GM12878 (cell line): Measurements from ENCODE around the gene STK11. TPM values are rescaled to one million over a fixed set of nuclear protein-coding genes. Genes with fewer than 3 reads are reported as not detected.
A peak's percentile ranks its signal among the peaks of the same experiment; 100 is the strongest.

Experiments
- BHLHE40 ChIP-seq, 2 experiments: fragments of 450-650 bp in 1 of 2; IDR thresholded peaks; 2 replicates each; pipeline ENCODE4 v1.6.1; 2011 to 2017; ENCODE audit warnings: low read depth in 2 of 2, borderline replicate concordance in 1 of 2, improper control_type of control experiment in 1 of 2, low read length in 1 of 2, mild to moderate bottlenecking in 1 of 2
- CBX5 ChIP-seq: sonication (generic); IDR thresholded peaks from 2 replicates; pipeline ENCODE4 v1.6.1; 2016; ENCODE audit warnings: low read depth, moderate library complexity, mild to moderate bottlenecking, inconsistent platforms
- DPF2 ChIP-seq: fragments of 450-650 bp; IDR thresholded peaks from 2 replicates; pipeline ENCODE4 v1.6.1; 2017; ENCODE audit warnings: mild to moderate bottlenecking
- FOS ChIP-seq: IDR thresholded peaks from 3 replicates; pipeline ENCODE4 v1.6.1; 2011; ENCODE audit warnings: borderline replicate concordance; ENCODE audit not compliant: insufficient read length; ENCODE audit errors: extremely low read depth
- MEF2B ChIP-seq: fragments of 450-650 bp; IDR thresholded peaks from 2 replicates; pipeline ENCODE4 v1.6.1; 2018; ENCODE audit warnings: mild to moderate bottlenecking, moderate library complexity; ENCODE audit not compliant: partially characterized antibody, poor library complexity, severe bottlenecking
- NFXL1 ChIP-seq: fragments of 450-650 bp; IDR thresholded peaks from 2 replicates; pipeline ENCODE4 v1.6.1; 2017; ENCODE audit warnings: antibody characterized with exemption, mild to moderate bottlenecking, borderline replicate concordance
- NFYA ChIP-seq: IDR thresholded peaks from 2 replicates; pipeline ENCODE4 v1.6.1; 2011; ENCODE audit warnings: low read depth, mild to moderate bottlenecking, low read length, improper control_type of control experiment, borderline replicate concordance
- NFYB ChIP-seq: IDR thresholded peaks from 2 replicates; pipeline ENCODE4 v1.6.1; 2011; ENCODE audit warnings: low read depth, mild to moderate bottlenecking, low read length, improper control_type of control experiment, moderate library complexity; ENCODE audit not compliant: insufficient read depth
- NR2C1 ChIP-seq: fragments of 450-650 bp; IDR thresholded peaks from 2 replicates; pipeline ENCODE4 v1.6.1; 2017; ENCODE audit warnings: antibody characterized with exemption, mild to moderate bottlenecking, moderate library complexity
- RAD21 ChIP-seq: IDR thresholded peaks from 2 replicates; pipeline ENCODE4 v1.6.1; 2011; ENCODE audit warnings: mild to moderate bottlenecking, low read depth, low read length, moderate library complexity; ENCODE audit not compliant: insufficient read depth
- SMARCA5 ChIP-seq: fragments of 450-650 bp; IDR thresholded peaks from 2 replicates; pipeline ENCODE4 v1.6.1; 2017; ENCODE audit warnings: mild to moderate bottlenecking
- STAT1 ChIP-seq: fragments of 450-650 bp; conservative IDR thresholded peaks from 2 replicates; pipeline ENCODE4 v1.6.1; 2014; ENCODE audit warnings: antibody characterized with exemption, mild to moderate bottlenecking
- SUZ12 ChIP-seq: fragments of 200-600 bp; sonication (generic); IDR thresholded peaks from one replicate; pipeline ENCODE4 v1.6.1; 2018; ENCODE audit warnings: antibody characterized with exemption, mild to moderate bottlenecking; ENCODE audit not compliant: unreplicated experiment
- ZNF217 ChIP-seq: fragments of 450-650 bp; IDR thresholded peaks from 2 replicates; pipeline ENCODE4 v1.6.1; 2017; ENCODE audit warnings: antibody characterized with exemption, mild to moderate bottlenecking
- ZSCAN29 ChIP-seq: fragments of 450-650 bp; IDR thresholded peaks from 2 replicates; pipeline ENCODE4 v1.6.1; 2017; ENCODE audit warnings: mild to moderate bottlenecking, moderate library complexity
- polyA plus RNA-seq, 11 experiments: library from polyadenylated mRNA; depleted of rRNA in 4 of 11; unstranded in 6 of 11; stranded (reverse) in 5 of 11; fragments of >200 nt; fragmentation: Nextera tagmentation in 4 of 11; fragmentation: Illumina TruSeq in 1 of 11; extraction: Ambion mirVana in 4 of 11; extraction: Trizol in 1 of 11; gene quantifications; 1 replicate in 1 of 11; 2 replicates in 10 of 11; pipeline versions ENCODE4 v1.2.1 to v1.2.3, GENCODE V29; 2011 to 2016; ENCODE audit warnings: inconsistent platforms in 2 of 11, missing spikeins in 2 of 11, low read depth in 1 of 11
- total RNA-seq, 4 experiments: library from RNA; depleted of rRNA in 3 of 4; stranded (reverse); fragments of >200 nt in 3 of 4; fragmentation: Illumina TruSeq in 1 of 4; extraction: Trizol in 1 of 4; gene quantifications; 2 replicates each; pipeline versions ENCODE4 v1.2.1 to v1.2.3, GENCODE V29; 2013 to 2021
- TF ChIP-seq, protein P1 (sequence below): fragments of 450-650 bp; formaldehyde crosslinking; IDR thresholded peaks from 2 replicates; pipeline ENCODE4 v1.5.0; 2022; ENCODE audit warnings: mild to moderate bottlenecking, missing genetic modification characterization
- TF ChIP-seq, protein P2 (sequence below): IDR thresholded peaks from 2 replicates; pipeline ENCODE4 v1.6.1; 2011; ENCODE audit warnings: borderline replicate concordance, low read depth, mild to moderate bottlenecking, moderate library complexity, mixed read lengths, low read length; ENCODE audit not compliant: insufficient read depth; ENCODE audit errors: extremely low read length
- TF ChIP-seq, protein P3 (sequence below): fragments of 450-650 bp; IDR thresholded peaks from 2 replicates; pipeline ENCODE4 v1.6.1; 2017; ENCODE audit warnings: borderline replicate concordance
- TF ChIP-seq, protein P4 (sequence below): fragments of 450-650 bp; IDR thresholded peaks from 2 replicates; pipeline ENCODE4 v1.6.1; 2016; ENCODE audit warnings: mild to moderate bottlenecking, moderate library complexity, borderline replicate concordance

Gene STK11
- total and polyA plus RNA-seq, 10 of the 15 experiments (the other 5 are each of a cell fraction or from before 2014, with no cell fraction given) = 0.33 to 71.0 (median 23.8) TPM

DNA sequence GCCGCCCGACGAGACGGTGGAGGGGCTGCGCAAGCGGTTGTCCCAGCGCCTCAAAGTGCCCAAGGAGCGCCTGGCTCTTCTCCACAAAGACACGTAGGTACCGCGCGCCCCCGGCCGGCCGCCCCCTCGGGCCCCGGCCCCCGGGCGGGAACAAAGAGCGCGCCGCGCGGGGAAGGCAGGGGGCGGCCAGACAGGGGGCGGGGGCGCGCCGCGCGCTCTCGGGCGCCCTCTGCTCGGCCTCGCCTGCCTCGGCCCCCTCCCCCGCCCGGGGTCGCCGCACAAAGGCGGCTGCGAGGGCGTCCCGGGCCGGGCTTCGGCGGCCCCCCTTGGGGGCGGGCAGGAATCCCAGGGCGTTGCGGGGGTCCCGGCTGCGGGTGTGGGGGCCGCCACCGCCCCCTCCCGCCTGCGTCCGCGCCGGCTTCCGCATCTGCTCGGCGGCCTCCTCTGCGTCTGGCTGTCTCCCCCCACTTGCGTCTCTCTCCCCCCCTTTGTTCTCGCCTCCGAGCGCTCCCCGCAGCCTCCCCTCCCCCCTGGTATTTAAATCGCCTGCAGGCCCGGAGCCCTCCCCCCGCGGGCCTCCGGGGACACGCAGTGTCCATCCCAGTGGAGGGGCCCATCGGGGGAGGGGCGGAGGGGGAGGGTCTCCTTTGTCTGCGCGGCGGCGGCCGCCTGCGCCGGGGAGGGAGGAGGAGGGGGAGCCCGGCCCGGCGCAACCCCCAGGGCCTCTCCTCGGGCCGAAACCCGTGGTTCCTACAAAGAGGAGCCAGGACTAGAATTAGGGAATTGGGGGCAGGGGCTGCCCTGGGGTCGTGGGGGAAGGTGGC is 45.1 kb downstream of the STK11 start (continued):
- TF ChIP-seq SMARCA5 = peak; percentile 73; the same call in 1 of the 2 replicates
- TF ChIP-seq STAT1 = no peak
- TF ChIP-seq, protein P1, sequence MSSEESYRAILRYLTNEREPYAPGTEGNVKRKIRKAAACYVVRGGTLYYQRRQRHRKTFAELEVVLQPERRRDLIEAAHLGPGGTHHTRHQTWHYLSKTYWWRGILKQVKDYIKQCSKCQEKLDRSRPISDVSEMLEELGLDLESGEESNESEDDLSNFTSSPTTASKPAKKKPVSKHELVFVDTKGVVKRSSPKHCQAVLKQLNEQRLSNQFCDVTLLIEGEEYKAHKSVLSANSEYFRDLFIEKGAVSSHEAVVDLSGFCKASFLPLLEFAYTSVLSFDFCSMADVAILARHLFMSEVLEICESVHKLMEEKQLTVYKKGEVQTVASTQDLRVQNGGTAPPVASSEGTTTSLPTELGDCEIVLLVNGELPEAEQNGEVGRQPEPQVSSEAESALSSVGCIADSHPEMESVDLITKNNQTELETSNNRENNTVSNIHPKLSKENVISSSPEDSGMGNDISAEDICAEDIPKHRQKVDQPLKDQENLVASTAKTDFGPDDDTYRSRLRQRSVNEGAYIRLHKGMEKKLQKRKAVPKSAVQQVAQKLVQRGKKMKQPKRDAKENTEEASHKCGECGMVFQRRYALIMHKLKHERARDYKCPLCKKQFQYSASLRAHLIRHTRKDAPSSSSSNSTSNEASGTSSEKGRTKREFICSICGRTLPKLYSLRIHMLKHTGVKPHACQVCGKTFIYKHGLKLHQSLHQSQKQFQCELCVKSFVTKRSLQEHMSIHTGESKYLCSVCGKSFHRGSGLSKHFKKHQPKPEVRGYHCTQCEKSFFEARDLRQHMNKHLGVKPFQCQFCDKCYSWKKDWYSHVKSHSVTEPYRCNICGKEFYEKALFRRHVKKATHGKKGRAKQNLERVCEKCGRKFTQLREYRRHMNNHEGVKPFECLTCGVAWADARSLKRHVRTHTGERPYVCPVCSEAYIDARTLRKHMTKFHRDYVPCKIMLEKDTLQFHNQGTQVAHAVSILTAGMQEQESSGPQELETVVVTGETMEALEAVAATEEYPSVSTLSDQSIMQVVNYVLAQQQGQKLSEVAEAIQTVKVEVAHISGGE (CRISPR knock-in tag) = no peak
- TF ChIP-seq, protein P2, sequence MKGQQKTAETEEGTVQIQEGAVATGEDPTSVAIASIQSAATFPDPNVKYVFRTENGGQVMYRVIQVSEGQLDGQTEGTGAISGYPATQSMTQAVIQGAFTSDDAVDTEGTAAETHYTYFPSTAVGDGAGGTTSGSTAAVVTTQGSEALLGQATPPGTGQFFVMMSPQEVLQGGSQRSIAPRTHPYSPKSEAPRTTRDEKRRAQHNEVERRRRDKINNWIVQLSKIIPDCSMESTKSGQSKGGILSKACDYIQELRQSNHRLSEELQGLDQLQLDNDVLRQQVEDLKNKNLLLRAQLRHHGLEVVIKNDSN = no peak
- peak; percentile 46 for TF ChIP-seq MEF2B
- TF ChIP-seq BHLHE40 (IDR thresholded peaks at IDR 0.05; ENCODE audit: borderline replicate concordance in 1 of 2, low read depth in 2 of 2, low read length in 1 of 2) = peak in 1 of 2 experiments; percentile 56; a peak in 2 of 4 replicates
- 0 out of 2 replicates have a peak, but pooled peaks have one; percentile 29 for TF ChIP-seq NR2C1
- TF ChIP-seq DPF2 = peak; percentile 70
- TF ChIP-seq CBX5 = no peak
- TF ChIP-seq NFYA = no peak
- peak; percentile 43; the same call in 1 of the 2 replicates for TF ChIP-seq ZNF217
- TF ChIP-seq, protein P3, sequence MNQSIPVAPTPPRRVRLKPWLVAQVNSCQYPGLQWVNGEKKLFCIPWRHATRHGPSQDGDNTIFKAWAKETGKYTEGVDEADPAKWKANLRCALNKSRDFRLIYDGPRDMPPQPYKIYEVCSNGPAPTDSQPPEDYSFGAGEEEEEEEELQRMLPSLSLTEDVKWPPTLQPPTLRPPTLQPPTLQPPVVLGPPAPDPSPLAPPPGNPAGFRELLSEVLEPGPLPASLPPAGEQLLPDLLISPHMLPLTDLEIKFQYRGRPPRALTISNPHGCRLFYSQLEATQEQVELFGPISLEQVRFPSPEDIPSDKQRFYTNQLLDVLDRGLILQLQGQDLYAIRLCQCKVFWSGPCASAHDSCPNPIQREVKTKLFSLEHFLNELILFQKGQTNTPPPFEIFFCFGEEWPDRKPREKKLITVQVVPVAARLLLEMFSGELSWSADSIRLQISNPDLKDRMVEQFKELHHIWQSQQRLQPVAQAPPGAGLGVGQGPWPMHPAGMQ = no peak
- no peak for TF ChIP-seq NFXL1
- no peak for TF ChIP-seq ZSCAN29
- no peak for TF ChIP-seq FOS
- TF ChIP-seq NFYB = no peak
- TF ChIP-seq, protein P4, sequence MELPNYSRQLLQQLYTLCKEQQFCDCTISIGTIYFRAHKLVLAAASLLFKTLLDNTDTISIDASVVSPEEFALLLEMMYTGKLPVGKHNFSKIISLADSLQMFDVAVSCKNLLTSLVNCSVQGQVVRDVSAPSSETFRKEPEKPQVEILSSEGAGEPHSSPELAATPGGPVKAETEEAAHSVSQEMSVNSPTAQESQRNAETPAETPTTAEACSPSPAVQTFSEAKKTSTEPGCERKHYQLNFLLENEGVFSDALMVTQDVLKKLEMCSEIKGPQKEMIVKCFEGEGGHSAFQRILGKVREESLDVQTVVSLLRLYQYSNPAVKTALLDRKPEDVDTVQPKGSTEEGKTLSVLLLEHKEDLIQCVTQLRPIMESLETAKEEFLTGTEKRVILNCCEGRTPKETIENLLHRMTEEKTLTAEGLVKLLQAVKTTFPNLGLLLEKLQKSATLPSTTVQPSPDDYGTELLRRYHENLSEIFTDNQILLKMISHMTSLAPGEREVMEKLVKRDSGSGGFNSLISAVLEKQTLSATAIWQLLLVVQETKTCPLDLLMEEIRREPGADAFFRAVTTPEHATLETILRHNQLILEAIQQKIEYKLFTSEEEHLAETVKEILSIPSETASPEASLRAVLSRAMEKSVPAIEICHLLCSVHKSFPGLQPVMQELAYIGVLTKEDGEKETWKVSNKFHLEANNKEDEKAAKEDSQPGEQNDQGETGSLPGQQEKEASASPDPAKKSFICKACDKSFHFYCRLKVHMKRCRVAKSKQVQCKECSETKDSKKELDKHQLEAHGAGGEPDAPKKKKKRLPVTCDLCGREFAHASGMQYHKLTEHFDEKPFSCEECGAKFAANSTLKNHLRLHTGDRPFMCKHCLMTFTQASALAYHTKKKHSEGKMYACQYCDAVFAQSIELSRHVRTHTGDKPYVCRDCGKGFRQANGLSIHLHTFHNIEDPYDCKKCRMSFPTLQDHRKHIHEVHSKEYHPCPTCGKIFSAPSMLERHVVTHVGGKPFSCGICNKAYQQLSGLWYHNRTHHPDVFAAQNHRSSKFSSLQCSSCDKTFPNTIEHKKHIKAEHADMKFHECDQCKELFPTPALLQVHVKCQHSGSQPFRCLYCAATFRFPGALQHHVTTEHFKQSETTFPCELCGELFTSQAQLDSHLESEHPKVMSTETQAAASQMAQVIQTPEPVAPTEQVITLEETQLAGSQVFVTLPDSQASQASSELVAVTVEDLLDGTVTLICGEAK = no peak
- TF ChIP-seq SUZ12 = no peak
- no peak for TF ChIP-seq RAD21
